GM18517 (cell line): ENCODE data around the gene AK5.
"Not testable (repeated sequence)": the region's sequence is repeated elsewhere in the genome, so short reads cannot be mapped to it uniquely, and the experiment has no call there.

Source experiments
- ATAC-seq: cut with Tn5 transposase; IDR thresholded peaks from one replicate; pipeline ENCODE4 v1.9.1; 2021; ENCODE audit warnings: mild to moderate bottlenecking, moderate library complexity; ENCODE audit not compliant: unreplicated experiment

The AK5 gene

GRCh38 chr1:77398152-77398551, 116.3 kb downstream of the AK5 start:
- ATAC-seq: no peak

- no peak for ATAC-seq
Observed at GRCh38 chr1:77399250-77400086, 117.6 kb downstream of the AK5 start.

DNA sequence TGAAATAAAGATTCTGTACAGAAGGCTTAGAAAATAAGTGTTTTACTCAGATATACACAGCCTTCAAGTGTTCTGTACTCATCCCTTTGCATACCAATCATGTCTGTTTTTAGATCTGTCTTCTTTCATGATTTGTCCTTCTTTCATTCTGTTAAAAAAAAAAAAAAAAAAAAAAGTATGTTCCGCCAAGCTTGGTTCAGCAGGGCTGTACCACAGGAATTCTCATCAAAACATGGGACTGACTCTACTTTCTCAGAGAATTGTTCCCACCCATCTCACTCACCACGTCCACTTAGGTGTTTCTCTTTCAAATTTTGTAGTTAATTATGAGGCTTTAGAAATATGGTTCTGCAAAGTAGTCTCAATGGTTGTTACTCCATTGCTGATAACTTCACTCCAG, 119.0 kb downstream of the AK5 start:
- no peak for ATAC-seq

GRCh38 chr1:77401384-77401783, 119.6 kb downstream of the AK5 start:
- no peak for ATAC-seq

DNA sequence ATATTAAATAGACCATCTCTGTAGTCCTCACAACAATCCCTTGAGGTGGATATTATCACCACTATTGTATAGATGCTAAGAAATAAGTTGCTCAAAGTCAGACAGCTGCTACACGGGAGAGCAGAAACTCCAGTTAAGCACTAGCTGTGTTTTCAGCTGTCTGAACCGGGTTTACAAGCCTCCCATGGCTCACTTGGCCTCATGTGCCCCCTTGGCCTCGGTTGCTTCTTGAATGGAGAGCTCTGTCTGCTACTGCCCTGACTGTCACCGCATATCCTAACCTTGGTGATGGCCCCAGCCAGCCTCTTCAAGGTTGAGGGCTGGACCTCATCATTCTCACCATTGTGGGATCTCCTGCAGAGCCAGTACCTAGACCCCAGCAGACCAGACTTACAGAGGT, 123.4 kb downstream of the AK5 start:
- no peak for ATAC-seq

DNA sequence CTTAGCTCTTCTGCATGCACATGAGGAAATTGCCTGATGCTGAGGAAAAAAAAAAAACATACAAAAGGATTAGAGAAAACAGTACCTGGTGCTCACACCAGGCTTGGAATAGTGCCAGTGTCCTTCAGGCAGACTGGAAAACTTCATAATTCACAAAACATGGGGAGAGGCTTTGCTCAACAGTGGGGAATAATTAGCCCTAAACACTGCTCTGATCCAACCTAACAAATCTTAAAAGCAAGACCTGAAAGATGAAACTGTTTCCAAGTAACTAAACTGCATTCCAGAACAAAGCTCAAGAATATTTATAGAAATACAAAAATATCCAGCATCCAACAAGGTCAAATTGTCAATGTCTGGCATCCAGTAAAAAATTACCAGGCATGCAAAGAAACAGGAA, 124.8 kb downstream of the AK5 start:
- ATAC-seq: no peak

DNA sequence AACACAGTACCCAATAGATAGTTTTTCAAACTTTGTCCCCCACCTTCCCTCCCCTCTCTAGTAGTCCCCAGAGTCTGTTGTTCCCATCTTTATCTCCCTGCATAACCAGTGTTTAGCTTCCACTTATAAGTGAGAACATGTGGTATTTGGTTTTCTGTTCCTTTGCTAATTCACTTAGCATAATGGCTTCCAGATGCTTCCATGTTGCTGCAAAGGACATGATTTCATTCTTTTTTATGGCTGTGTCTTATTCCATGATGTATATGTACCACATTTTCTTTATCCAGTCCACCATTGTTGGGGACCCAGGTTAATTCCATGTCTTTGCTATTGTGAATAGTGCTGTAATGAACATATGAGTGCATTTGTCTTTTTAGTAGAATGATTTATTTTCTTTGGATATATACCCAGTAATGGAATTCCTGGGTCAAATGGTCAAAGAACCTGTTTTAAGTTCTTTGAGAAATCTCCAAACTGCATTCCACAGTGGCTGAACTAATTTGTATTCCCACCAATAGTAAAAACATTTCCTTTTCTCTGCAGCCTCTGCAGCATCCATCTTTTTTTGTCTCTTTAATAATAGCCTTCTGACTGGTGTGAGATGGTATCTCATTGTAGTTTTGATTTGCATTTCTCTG, 126.0 kb downstream of the AK5 start:
- no peak for ATAC-seq

DNA sequence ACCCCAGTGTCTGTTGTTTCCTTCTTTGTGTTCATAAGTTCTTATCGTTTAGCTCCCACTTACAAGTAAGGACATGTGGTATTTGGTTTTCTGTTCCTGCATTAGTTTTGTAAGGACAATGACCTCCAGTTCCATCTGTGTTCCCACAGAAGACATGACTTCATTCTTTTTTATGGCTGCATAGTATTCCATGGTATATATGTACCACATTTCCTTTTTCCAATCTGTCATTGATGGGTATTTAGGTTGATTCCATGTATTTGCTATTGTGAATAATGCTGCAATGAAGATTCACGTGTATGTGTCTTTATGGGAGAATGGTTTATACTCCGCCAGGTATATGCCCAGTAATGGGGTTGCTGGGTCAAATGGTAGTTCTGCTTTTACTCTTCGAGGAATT, 127.1 kb downstream of the AK5 start:
- not testable (repeated sequence) for ATAC-seq

- no peak for ATAC-seq
Observed at GRCh38 chr1:77412069-77412819, 130.4 kb downstream of the AK5 start.

DNA sequence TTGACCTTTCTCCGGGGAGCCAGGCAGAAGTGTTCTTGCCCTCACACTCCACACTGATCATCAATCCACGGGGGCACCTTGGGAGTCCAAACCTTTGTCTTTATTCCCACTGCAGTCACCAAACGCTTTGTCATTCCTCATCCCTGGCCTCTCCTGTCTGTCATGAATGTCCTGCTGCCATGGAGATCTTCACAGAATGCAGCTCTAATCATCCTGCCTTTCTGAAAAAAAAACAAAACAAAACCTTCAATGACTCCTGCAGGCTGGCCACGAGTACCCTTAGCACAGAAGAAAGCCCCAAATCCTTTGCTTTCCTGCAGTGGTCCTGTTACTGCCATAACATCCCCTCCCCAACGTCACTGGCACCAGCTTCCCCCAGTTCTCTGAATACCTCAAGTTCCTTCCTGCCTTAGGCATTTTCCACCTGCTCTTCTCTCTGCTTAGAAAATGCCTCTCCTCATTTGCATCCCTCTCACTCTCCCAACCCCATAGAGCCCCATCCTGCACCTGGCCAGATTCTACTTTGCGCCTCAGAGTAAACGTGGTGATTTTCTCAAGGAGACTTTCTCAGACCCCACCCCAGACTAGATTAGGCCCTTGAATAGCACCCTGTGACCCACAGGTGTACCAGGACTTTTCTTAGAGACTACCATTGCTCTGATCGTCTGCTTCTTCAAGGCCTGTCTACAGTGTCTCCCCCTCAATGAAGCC, 131.2 kb downstream of the AK5 start:
- ATAC-seq: peak; percentile 43

GRCh38 chr1:77413541-77414335, 131.9 kb downstream of the AK5 start:
- ATAC-seq: peak; percentile 89

DNA sequence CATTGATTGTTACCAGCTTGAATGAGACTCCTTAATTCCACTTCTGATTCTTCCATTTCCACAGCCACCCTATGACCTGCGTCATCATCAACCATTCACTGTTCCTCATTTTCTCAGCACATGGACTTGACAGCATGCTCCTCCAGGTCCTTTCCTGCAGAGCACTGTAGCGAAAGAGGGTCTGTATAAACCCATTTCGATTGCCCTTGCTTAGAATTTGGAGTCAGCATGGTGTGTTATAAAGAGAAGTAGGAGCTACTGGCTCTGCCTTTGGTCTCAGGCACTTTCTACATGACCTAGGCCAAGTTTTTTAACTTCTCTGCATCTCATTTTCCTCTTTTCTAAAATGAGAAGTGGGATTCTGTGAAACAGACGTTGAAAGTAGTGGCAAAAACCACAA, 133.8 kb downstream of the AK5 start:
- no peak for ATAC-seq

- no peak for ATAC-seq
Observed at GRCh38 chr1:77416692-77417450, 135.1 kb downstream of the AK5 start.

DNA sequence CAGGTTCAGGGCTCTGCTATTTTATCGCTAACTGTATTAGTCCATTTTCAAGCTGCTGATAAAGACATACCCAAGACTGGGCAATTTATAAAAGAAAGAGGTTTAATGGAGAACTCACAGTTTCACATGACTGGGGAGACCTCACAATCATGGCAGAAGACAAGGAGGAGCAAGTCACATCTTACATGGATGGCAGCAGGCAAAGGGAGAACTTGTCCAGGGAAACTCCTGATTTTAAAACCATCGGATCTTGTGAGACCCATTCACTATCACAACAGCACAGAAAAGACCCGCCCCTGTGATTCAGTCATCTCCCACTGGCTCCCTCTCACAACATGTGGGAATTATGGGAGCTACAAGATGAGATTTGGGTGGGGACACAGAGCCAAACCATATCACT, 136.2 kb downstream of the AK5 start:
- ATAC-seq: not testable (repeated sequence)

- ATAC-seq: no peak
Observed at GRCh38 chr1:77421504-77422233, 139.8 kb downstream of the AK5 start.

DNA sequence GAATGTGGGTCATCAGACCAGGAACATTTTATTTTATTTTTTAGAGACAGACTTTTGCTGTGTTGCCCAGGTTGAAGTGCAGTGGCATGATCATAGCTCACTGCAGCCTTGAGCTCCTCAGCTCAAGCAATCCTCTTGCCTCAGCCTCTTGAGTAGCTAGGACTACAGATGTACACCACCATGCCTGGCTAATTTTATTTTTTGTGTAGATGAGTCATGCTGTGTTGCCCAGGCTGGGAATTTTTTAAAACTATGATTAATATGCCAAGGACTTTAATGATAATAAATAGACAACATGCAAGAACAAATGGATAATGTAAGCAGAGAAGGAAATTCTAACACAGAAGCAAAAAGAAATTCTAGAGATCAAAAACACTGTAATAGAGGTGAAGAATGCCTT, 142.4 kb downstream of the AK5 start:
- ATAC-seq: no peak

GRCh38 chr1:77428068-77428467, 146.2 kb downstream of the AK5 start:
- ATAC-seq: no peak

DNA sequence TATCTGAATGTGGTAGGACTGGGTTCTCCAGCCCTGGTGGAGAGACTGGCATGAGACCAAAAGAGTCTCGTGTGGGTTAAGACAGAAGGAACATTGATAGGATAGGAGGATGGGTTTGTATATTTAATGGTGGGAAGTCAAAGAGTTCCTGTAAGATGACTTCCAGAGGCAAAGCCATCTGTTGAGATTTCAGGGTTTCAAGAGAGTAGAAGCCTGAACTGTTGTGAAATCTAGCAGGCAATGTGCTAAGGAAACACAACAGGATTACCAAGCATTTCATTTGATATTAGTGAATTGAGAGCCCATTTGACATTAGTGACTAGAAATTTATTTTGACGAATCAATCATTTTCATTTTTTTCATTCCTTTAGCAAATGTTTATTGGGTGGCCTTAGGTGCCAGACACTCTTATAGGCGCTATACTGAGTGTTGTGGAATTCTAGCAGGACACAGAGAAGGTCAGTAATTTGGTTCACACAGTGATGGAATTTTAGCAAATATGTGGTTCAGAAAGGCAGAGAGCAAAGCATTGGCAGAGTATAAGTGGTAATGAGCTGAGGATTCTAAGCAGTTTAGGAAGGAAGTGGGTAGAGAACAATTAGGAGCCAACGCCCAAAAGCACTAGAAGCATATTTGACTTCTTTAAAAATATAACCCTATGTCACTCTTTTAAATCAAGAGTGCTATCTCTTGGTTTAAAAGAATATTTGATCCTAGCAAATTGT, 149.3 kb downstream of the AK5 start:
- ATAC-seq: no peak
